ENCODE results near the gene PKMYT1. TPM values are rescaled to one million over a fixed set of nuclear protein-coding genes. Genes with fewer than 3 reads are reported as not detected.

PKMYT1 gene
- total and polyA plus RNA-seq, 2 experiments from 2014 or later: 15.6 to 21.1 TPM

- Histone ChIP-seq H3K4me1 (ENCODE audit: insufficient read depth) (no peaks in the 10 kb centered on the region), H4K20me1 (ENCODE audit: insufficient read depth) (no peaks in the 10 kb centered on the region), H3F3A (ENCODE audit: insufficient read depth) (no peaks in the 10 kb centered on the region), H3K4me3 (no peak overlapping the region), H3K4me2 (ENCODE audit: unreplicated experiment) (no peak overlapping the region), H3K9me2 (ENCODE audit: insufficient read depth) (no peaks in the 10 kb centered on the region), H3K27ac (no peak overlapping the region), H3K79me2 (ENCODE audit: insufficient read depth) (no peaks in the 10 kb centered on the region), H3K9ac (no peak overlapping the region), H3K9me3 (ENCODE audit: low read depth) (no peaks in the 10 kb centered on the region), H3K27me3 (replicated peaks; ENCODE audit: insufficient read depth) (no peaks in the 10 kb centered on the region), H2AFZ (no peak overlapping the region), H3K36me3 (ENCODE audit: low read depth) (no peaks in the 10 kb centered on the region)
- in situ Hi-C loops (cut with MboI): no loop called here
- DNase-seq: no peak
- TF ChIP-seq EZH2phosphoT487 (IDR thresholded peaks at IDR 0.05; ENCODE audit: insufficient read depth, low read depth) (no peak), EZH2 (IDR thresholded peaks at IDR 0.05; ENCODE audit: insufficient read depth, poor library complexity, severe bottlenecking) (no peak)
- WGBS, 2 experiments (ENCODE audit: low coverage in 1 of 2, low lambda C conversion rate in 2 of 2, missing lambda C conversion rate in 2 of 2): 96 to 98% methylated on average over 11 to 12 of the region's 15 CpGs
These were observed 5.8 kb downstream of the PKMYT1 start for GRCh38 chr16:2974319-2975056.

DNA sequence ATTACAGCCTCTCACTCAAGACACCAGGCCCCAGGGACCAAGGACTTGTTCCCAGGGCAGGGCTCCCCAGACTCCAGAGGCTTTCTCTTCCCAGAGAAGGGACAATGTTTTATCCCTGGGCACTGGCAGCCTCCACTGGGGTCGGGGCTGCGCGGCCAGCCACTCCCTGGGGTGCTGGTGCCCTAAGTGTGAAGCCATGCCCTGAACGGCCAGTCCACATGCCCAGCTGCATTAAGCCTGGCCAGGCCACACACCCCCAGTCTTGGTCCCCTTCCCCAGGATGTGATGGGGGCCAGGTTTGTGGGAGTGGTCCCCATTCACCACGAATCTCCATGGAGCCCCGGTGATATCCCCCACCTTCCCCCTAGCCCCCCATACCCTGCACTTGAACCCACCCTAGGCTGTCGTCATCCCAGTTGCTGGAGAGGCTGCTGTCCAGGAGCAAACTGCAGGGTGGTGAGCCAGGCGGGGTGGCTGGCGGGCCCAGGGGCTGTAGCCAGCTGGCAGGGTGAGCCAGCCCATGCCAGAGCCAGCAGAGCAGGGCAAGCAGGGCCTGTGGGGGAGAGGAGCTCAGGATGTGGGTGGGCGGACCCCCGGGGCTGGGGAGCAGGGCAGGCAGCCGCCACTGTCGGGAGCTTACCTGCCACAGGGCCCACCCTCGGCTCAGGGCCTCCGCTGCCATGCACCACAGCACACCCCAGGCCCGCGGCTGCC is 6.5 kb downstream of the PKMYT1 start:
- in situ Hi-C loops (cut with MboI): no loop called here
- no peaks in the 10 kb centered on the region for H3F3A ChIP-seq (ENCODE audit: insufficient read depth)
- no peak overlapping the region for H3K27ac ChIP-seq
- 90 to 96% methylated on average over 13 to 15 of the region's 17 CpGs for WGBS, 2 experiments (ENCODE audit: low coverage in 1 of 2, low lambda C conversion rate in 2 of 2, missing lambda C conversion rate in 2 of 2)
- no peaks in the 10 kb centered on the region for H3K4me1 ChIP-seq (ENCODE audit: insufficient read depth)
- no peaks in the 10 kb centered on the region for H4K20me1 ChIP-seq (ENCODE audit: insufficient read depth)
- no peak overlapping the region for H3K9ac ChIP-seq
- H3K27me3 ChIP-seq (replicated peaks; ENCODE audit: insufficient read depth): no peaks in the 10 kb centered on the region
- no peaks in the 10 kb centered on the region for H3K9me2 ChIP-seq (ENCODE audit: insufficient read depth)
- no peak overlapping the region for H3K4me3 ChIP-seq
- no peaks in the 10 kb centered on the region for H3K9me3 ChIP-seq (ENCODE audit: low read depth)
- H2AFZ ChIP-seq: no peak overlapping the region
- no peaks in the 10 kb centered on the region for H3K36me3 ChIP-seq (ENCODE audit: low read depth)
- TF ChIP-seq EZH2 (IDR thresholded peaks at IDR 0.05; ENCODE audit: insufficient read depth, poor library complexity, severe bottlenecking): no peak
- TF ChIP-seq EZH2phosphoT487 (IDR thresholded peaks at IDR 0.05; ENCODE audit: insufficient read depth, low read depth): no peak
- H3K4me2 ChIP-seq (ENCODE audit: unreplicated experiment): no peak overlapping the region
- H3K79me2 ChIP-seq (ENCODE audit: insufficient read depth): no peaks in the 10 kb centered on the region
- no peak for DNase-seq

DNA sequence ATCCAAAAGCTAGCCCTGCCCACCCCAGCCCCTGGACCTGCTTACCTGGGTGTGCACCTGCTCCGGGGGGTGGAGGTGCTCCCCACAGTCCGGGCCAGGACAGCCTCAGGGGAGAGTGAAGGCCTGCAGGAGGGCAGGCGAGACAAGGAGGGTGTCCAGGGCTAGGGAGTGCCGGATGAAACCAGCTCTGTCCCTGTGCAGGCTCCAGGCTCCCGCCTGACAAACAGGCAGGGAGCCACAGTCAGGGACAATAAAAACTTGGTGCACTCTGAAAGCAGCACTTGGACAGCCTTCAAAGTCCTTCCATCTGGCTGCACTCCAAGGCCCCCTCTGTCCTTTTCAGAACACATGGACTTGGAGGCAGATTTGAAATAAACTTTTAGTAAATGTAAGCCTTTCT is 7.2 kb downstream of the PKMYT1 start:
- H3F3A ChIP-seq (ENCODE audit: insufficient read depth): no peaks in the 10 kb centered on the region
- H3K36me3 ChIP-seq (ENCODE audit: low read depth): no peaks in the 10 kb centered on the region
- no peaks in the 10 kb centered on the region for H3K9me3 ChIP-seq (ENCODE audit: low read depth)
- no peak overlapping the region for H3K4me3 ChIP-seq
- no peak overlapping the region for H3K27ac ChIP-seq
- H4K20me1 ChIP-seq (ENCODE audit: insufficient read depth): no peaks in the 10 kb centered on the region
- TF ChIP-seq EZH2phosphoT487 (IDR thresholded peaks at IDR 0.05; ENCODE audit: insufficient read depth, low read depth): no peak
- no peak for TF ChIP-seq EZH2 (IDR thresholded peaks at IDR 0.05; ENCODE audit: insufficient read depth, poor library complexity, severe bottlenecking)
- H3K9me2 ChIP-seq (ENCODE audit: insufficient read depth): no peaks in the 10 kb centered on the region
- WGBS, 2 experiments (ENCODE audit: low coverage in 1 of 2, low lambda C conversion rate in 2 of 2, missing lambda C conversion rate in 2 of 2): 92 to 93% methylated on average over 5 of the region's 5 CpGs
- in situ Hi-C loops (cut with MboI): no loop called here
- 0 out of 2 replicates have a peak, but pooled peaks cover under 1% of the 10 kb centered on the region for H3K27me3 ChIP-seq (replicated peaks; ENCODE audit: insufficient read depth)
- H2AFZ ChIP-seq: no peak overlapping the region
- no peak for DNase-seq
- H3K4me1 ChIP-seq (ENCODE audit: insufficient read depth): no peaks in the 10 kb centered on the region
- H3K9ac ChIP-seq: no peak overlapping the region
- no peaks in the 10 kb centered on the region for H3K79me2 ChIP-seq (ENCODE audit: insufficient read depth)
- H3K4me2 ChIP-seq (ENCODE audit: unreplicated experiment): no peak overlapping the region

GRCh38 chr16:2971985-2972784 is 8.1 kb downstream of the PKMYT1 start:
- no peak overlapping the region for H3K4me2 ChIP-seq (ENCODE audit: unreplicated experiment)

More at GRCh38 chr16:2971985-2972784, 8.1 kb downstream of the PKMYT1 start:
- no peaks in the 10 kb centered on the region for H3K79me2 ChIP-seq (ENCODE audit: insufficient read depth)
- DNase-seq: no peak
- peaks cover 10% of the 10 kb centered on the region; the same call in 1 of the 2 replicates for H3K27me3 ChIP-seq (replicated peaks; ENCODE audit: insufficient read depth)
- no peak overlapping the region for H3K27ac ChIP-seq
- H3K9me3 ChIP-seq (ENCODE audit: low read depth): no peaks in the 10 kb centered on the region
- no peaks in the 10 kb centered on the region for H3K9me2 ChIP-seq (ENCODE audit: insufficient read depth)
- TF ChIP-seq EZH2 (IDR thresholded peaks at IDR 0.05; ENCODE audit: insufficient read depth, poor library complexity, severe bottlenecking): no peak
- no peak for TF ChIP-seq EZH2phosphoT487 (IDR thresholded peaks at IDR 0.05; ENCODE audit: insufficient read depth, low read depth)
- H3K36me3 ChIP-seq (ENCODE audit: low read depth): no peaks in the 10 kb centered on the region
- H3K4me1 ChIP-seq (ENCODE audit: insufficient read depth): no peaks in the 10 kb centered on the region
- H2AFZ ChIP-seq: no peak overlapping the region
- no peaks in the 10 kb centered on the region for H3F3A ChIP-seq (ENCODE audit: insufficient read depth)
- whole genome bisulfite sequencing, 2 experiments (ENCODE audit: low coverage in 1 of 2, low lambda C conversion rate in 2 of 2, missing lambda C conversion rate in 2 of 2): 80 to 87% methylated on average over 14 to 15 of the region's 15 CpGs
- in situ Hi-C loops (cut with MboI): no loop called here
- no peak overlapping the region for H3K9ac ChIP-seq
- H4K20me1 ChIP-seq (ENCODE audit: insufficient read depth): no peaks in the 10 kb centered on the region
- no peak overlapping the region for H3K4me3 ChIP-seq
